ENCODE results near the gene PHIP. TPM values are rescaled to one million over a fixed set of nuclear protein-coding genes. Genes with fewer than 3 reads are reported as not detected.

The PHIP gene
- total RNA-seq, 1 donor from 2014 or later, result 14.6 TPM

DNA sequence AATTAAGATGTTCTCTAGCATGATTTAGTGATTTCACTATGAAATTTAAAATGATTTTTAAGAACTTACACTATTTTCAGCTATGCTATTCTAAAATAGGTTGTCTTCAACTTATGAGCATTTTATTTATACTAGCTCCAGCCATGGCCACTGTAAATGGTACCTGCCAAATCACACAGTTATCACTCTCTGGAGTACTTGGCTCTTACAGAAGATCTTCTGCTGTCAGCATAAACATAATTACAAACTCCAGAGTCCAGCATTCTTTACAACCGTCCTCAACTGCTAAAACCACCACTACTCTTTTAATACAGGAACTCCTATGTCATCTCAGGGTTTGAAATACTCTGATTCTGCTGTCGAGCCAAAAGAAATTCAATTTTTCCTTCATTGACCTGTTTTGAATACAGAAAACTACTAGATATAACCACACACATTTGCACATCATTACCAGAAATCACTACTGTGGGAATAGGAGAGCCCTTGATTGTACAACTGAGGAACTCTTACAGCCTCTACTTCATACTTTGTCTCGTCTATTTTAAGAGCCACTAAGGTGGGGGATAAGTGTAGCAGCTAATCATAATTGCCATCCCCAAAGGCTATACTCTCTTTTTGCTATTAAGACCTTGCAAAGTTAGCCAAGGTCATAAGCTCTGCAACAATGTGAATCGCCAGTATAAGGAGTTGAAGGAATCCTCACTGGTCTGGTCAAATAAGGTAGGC, 93.7 kb downstream of the PHIP start:
- TF ChIP-seq, protein P1, sequence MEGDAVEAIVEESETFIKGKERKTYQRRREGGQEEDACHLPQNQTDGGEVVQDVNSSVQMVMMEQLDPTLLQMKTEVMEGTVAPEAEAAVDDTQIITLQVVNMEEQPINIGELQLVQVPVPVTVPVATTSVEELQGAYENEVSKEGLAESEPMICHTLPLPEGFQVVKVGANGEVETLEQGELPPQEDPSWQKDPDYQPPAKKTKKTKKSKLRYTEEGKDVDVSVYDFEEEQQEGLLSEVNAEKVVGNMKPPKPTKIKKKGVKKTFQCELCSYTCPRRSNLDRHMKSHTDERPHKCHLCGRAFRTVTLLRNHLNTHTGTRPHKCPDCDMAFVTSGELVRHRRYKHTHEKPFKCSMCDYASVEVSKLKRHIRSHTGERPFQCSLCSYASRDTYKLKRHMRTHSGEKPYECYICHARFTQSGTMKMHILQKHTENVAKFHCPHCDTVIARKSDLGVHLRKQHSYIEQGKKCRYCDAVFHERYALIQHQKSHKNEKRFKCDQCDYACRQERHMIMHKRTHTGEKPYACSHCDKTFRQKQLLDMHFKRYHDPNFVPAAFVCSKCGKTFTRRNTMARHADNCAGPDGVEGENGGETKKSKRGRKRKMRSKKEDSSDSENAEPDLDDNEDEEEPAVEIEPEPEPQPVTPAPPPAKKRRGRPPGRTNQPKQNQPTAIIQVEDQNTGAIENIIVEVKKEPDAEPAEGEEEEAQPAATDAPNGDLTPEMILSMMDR (IDR thresholded peaks at IDR 0.05; ENCODE audit: insufficient read depth, low read length, poor library complexity, severe bottlenecking), result no peak
- Histone ChIP-seq H3K36me3 (ENCODE audit: control insufficient read depth, insufficient read depth, low read length) (no peaks in the 10 kb centered on the region), H3K27me3 (ENCODE audit: control insufficient read depth, insufficient read depth, low read length) (no peaks in the 10 kb centered on the region), H3K4me3 (ENCODE audit: low read depth, low read length) (no peak overlapping the region)
- no peak for DNase-seq (ENCODE audit: low read depth)

DNA sequence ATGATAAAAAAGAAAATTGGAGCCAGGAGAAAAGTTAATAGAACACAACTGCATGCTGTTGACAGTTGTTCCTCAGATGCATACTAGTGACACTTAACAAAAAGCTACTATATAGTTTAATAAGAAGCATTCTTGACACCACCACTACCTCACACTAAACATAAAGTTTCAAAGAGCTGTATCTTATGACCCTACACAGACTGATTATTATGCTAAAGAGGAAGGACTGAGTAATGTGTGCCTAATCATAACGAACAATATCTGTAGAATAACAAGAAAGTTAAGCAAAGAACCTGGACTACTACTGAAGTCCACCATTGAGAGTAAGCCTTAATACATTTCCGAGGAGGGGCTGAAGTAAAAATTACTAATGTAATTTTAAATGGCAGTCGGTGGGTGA, 110.9 kb downstream of the PHIP start:
- peaks cover 1% of the 10 kb centered on the region for H3K36me3 ChIP-seq (ENCODE audit: control insufficient read depth, insufficient read depth, low read length)
- DNase-seq (ENCODE audit: low read depth), result no peak
- H3K4me3 ChIP-seq (ENCODE audit: low read depth, low read length), result no peak overlapping the region
- TF ChIP-seq, protein P1 (IDR thresholded peaks at IDR 0.05; ENCODE audit: insufficient read depth, low read length, poor library complexity, severe bottlenecking), result no peak
- H3K27me3 ChIP-seq (ENCODE audit: control insufficient read depth, insufficient read depth, low read length), result no peaks in the 10 kb centered on the region

DNA sequence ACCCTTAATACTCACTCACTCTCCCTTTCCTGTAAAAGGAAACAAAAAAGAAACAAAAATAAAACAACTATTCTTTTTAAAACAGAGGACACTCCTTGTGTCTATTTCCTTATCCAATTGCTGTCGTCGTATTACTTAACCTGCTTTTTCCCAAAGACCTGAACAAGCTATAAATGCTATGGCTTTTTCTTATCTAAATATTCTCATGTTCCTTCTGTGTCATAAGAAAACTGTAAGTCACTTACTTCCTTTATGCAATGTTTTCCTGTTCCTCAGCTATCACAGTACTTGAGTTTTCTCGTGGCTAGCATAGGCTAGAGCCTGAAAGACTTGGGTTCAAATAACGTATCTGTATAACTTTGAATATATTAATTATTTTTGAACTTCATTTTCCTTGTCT, 111.5 kb downstream of the PHIP start:
- no peak for DNase-seq (ENCODE audit: low read depth)
- Histone ChIP-seq H3K27me3 (ENCODE audit: control insufficient read depth, insufficient read depth, low read length) (no peaks in the 10 kb centered on the region), H3K4me3 (ENCODE audit: low read depth, low read length) (no peak overlapping the region), H3K36me3 (ENCODE audit: control insufficient read depth, insufficient read depth, low read length) (peaks cover 1% of the 10 kb centered on the region)
- TF ChIP-seq, protein P1 (IDR thresholded peaks at IDR 0.05; ENCODE audit: insufficient read depth, low read length, poor library complexity, severe bottlenecking), result no peak

DNA sequence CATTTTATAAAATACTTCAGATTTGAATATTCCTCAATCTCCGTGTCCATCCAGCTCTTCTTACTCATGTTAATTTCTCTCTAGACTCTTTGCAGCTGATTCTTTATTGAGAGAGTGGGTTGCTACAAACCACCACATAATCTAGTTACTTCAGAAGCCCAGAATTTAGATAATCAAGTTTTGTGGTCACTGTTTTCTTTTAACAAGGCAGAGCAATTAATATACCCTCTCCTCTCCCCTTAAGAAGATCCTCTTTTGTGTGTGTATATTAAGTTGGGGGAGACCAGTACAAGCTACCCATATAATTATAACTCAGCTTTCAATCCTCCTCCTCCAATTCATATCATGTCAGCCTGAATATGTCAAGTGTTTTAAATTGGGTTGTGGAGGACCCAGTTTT, 115.6 kb downstream of the PHIP start:
- no peak for DNase-seq (ENCODE audit: low read depth)
- Histone ChIP-seq H3K27me3 (ENCODE audit: control insufficient read depth, insufficient read depth, low read length) (no peaks in the 10 kb centered on the region), H3K36me3 (ENCODE audit: control insufficient read depth, insufficient read depth, low read length) (peaks cover 1% of the 10 kb centered on the region), H3K4me3 (ENCODE audit: low read depth, low read length) (no peak overlapping the region)
- TF ChIP-seq, protein P1 (IDR thresholded peaks at IDR 0.05; ENCODE audit: insufficient read depth, low read length, poor library complexity, severe bottlenecking), result no peak

DNA sequence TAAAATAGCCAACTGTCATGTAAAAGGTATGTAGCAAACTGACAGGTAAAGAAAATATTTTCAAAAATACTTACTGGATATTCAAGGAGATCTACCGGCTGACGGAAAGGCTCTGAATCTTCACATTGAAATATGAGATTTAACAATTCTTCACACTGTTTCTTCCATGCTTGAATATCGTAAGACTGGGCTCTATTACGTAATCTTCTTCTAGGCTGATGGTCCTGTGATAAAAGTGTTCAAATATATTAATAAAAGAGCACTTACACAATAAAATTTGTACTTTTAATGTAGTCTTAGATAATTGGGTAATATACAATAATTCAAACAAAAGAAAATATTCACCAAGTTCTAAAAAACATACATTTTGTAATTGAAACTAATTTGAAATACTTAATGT, 123.3 kb downstream of the PHIP start:
- no peak for DNase-seq (ENCODE audit: low read depth)
- no peaks in the 10 kb centered on the region for H3K36me3 ChIP-seq (ENCODE audit: control insufficient read depth, insufficient read depth, low read length)
- no peaks in the 10 kb centered on the region for H3K27me3 ChIP-seq (ENCODE audit: control insufficient read depth, insufficient read depth, low read length)
- no peak overlapping the region for H3K4me3 ChIP-seq (ENCODE audit: low read depth, low read length)
- TF ChIP-seq, protein P1 (IDR thresholded peaks at IDR 0.05; ENCODE audit: insufficient read depth, low read length, poor library complexity, severe bottlenecking), result no peak

DNA sequence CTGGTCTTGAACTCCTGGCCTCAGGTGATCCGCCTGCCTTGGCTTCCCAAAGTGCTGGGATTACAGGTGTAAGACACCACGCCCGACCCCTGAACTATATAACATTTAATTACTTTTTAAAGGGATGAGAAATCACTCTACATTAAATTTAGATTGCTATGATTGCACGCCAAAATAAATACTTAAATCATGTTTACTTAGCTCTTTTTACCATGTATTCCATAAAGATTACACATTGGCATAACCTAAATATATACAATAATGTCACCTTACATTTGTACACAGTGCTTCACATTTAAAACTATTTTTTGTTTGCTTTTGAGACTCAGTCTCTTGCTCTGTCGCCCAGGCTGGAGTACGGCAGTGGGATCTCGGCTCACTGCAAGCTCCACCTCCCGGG, 124.3 kb downstream of the PHIP start:
- TF ChIP-seq, protein P1 (IDR thresholded peaks at IDR 0.05; ENCODE audit: insufficient read depth, low read length, poor library complexity, severe bottlenecking), result no peak
- Histone ChIP-seq H3K36me3 (ENCODE audit: control insufficient read depth, insufficient read depth, low read length) (no peaks in the 10 kb centered on the region), H3K27me3 (ENCODE audit: control insufficient read depth, insufficient read depth, low read length) (no peaks in the 10 kb centered on the region), H3K4me3 (ENCODE audit: low read depth, low read length) (no peak overlapping the region)
- DNase-seq (ENCODE audit: low read depth), result no peak
